Suprapubic skin (tissue), 4 donors: ENCODE results near the gene SPATA7.
"Not testable (repeated sequence)": the region's sequence is repeated elsewhere in the genome, so short reads cannot be mapped to it uniquely, and the experiment has no call there.

Experiments used
- POLR2A ChIP-seq, 2 donors: fragments of 450-650 bp; IDR thresholded peaks; one replicate each; pipeline ENCODE4 v1.6.1; 2017; ENCODE audit warnings: antibody characterized with exemption in 2 of 2, mild to moderate bottlenecking in 2 of 2, moderate library complexity in 2 of 2
- POLR2AphosphoS5 ChIP-seq, 3 donors: sonication (generic); formaldehyde crosslinking; IDR thresholded peaks; one replicate each; pipeline ENCODE4 v1.6.1; 2017; ENCODE audit warnings: antibody characterized with exemption in 3 of 3
- TF ChIP-seq, protein P1 (sequence below), 2 donors: fragments of 200-600 bp in 1 of 2; fragments of 450-650 bp in 1 of 2; sonication (generic) in 1 of 2; IDR thresholded peaks; one replicate each; pipeline ENCODE4 v1.5.1; 2016 to 2019; ENCODE audit warnings: antibody characterized with exemption in 2 of 2, mild to moderate bottlenecking in 1 of 2, moderate library complexity in 1 of 2

GRCh38 chr14:88381634-88382033, 3.8 kb upstream of the SPATA7 start:
- TF ChIP-seq, protein P1, sequence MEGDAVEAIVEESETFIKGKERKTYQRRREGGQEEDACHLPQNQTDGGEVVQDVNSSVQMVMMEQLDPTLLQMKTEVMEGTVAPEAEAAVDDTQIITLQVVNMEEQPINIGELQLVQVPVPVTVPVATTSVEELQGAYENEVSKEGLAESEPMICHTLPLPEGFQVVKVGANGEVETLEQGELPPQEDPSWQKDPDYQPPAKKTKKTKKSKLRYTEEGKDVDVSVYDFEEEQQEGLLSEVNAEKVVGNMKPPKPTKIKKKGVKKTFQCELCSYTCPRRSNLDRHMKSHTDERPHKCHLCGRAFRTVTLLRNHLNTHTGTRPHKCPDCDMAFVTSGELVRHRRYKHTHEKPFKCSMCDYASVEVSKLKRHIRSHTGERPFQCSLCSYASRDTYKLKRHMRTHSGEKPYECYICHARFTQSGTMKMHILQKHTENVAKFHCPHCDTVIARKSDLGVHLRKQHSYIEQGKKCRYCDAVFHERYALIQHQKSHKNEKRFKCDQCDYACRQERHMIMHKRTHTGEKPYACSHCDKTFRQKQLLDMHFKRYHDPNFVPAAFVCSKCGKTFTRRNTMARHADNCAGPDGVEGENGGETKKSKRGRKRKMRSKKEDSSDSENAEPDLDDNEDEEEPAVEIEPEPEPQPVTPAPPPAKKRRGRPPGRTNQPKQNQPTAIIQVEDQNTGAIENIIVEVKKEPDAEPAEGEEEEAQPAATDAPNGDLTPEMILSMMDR (IDR thresholded peaks at IDR 0.05): not testable (repeated sequence)
- TF ChIP-seq POLR2A, POLR2AphosphoS5 (IDR thresholded peaks at IDR 0.05): not testable (repeated sequence)
